Activated CD4-positive, alpha-beta T cell treated with anti-CD3 and anti-CD28 coated beads, Interleukin-2, amount 10 ng/mL, durations not matched to agents 7 days and 5 days (primary cell): Measurements from ENCODE around the gene CENPW. TPM values are rescaled to one million over a fixed set of nuclear protein-coding genes. Genes with fewer than 3 reads are reported as not detected.

Source experiments
- CTCF ChIA-PET: fragments of 350-600 bp; sonication (Branson Sonifier 250); formaldehyde crosslinking; loops from one replicate; lab custom pipeline; 2021; ENCODE audit warnings: antibody characterized with exemption; lab: Charles Lee
- POLR2A ChIA-PET: fragments of 350-600 bp; sonication (Branson Sonifier 250); formaldehyde crosslinking; loops from one replicate; lab custom pipeline; 2021; ENCODE audit warnings: antibody characterized with exemption; lab: Charles Lee
- DNase-seq: peaks from one replicate; pipeline ENCODE4 v3.0.0-alpha.2; 2020
- H3K27ac Mint-ChIP-seq: one replicate; pipeline ENCODE4 v1.8.0; 2021; ENCODE audit warnings: mild to moderate bottlenecking, moderate library complexity, mixed read lengths
- H3K27me3 Mint-ChIP-seq: one replicate; pipeline ENCODE4 v1.8.0; 2021; ENCODE audit warnings: mixed read lengths
- H3K36me3 Mint-ChIP-seq: one replicate; pipeline ENCODE4 v1.8.0; 2021; ENCODE audit warnings: low read depth, mixed read lengths
- H3K4me1 Mint-ChIP-seq: one replicate; pipeline ENCODE4 v1.8.0; 2021; ENCODE audit warnings: mixed read lengths
- H3K4me3 Mint-ChIP-seq: one replicate; pipeline ENCODE4 v1.8.0; 2021; ENCODE audit warnings: mild to moderate bottlenecking, moderate library complexity, mixed read lengths
- H3K9me3 Mint-ChIP-seq: one replicate; pipeline ENCODE4 v1.8.0; 2021; ENCODE audit warnings: mixed read lengths
- total RNA-seq, 2 experiments: library from RNA; stranded (reverse); gene quantifications; one replicate each; pipeline ENCODE4 v1.2.3, GENCODE V29; 2021

CENPW gene
- total RNA-seq, 2 experiments from 2014 or later, result 48.5 to 58.9 TPM

GRCh38 chr6:126341126-126341525, 1.2 kb downstream of the CENPW start:
- no peak overlapping the region for H3K27ac Mint-ChIP-seq
- peaks cover 29% of the 10 kb centered on the region for H3K4me1 Mint-ChIP-seq
- CTCF ChIA-PET, result no interaction called here
- no peaks in the 10 kb centered on the region for H3K9me3 Mint-ChIP-seq
- no peak overlapping the region for H3K4me3 Mint-ChIP-seq
- DNase-seq, result no peak
- POLR2A ChIA-PET, result no interaction called here
- H3K27me3 Mint-ChIP-seq, result no peaks in the 10 kb centered on the region
- H3K36me3 Mint-ChIP-seq, result peaks cover 2% of the 10 kb centered on the region

- Mint-ChIP-seq H3K9me3 (no peaks in the 10 kb centered on the region), H3K4me1 (peaks cover 29% of the 10 kb centered on the region), H3K27ac (no peak overlapping the region), H3K27me3 (no peaks in the 10 kb centered on the region), H3K36me3 (peaks cover 5% of the 10 kb centered on the region), H3K4me3 (no peak overlapping the region)
- POLR2A ChIA-PET, result no interaction called here
- CTCF ChIA-PET, result no interaction called here
- no peak for DNase-seq
These were observed 4.3 kb downstream of the CENPW start for GRCh38 chr6:126344181-126344580.

GRCh38 chr6:126351960-126352359, 12.0 kb downstream of the CENPW start:
- no peak overlapping the region for H3K27ac Mint-ChIP-seq
- H3K9me3 Mint-ChIP-seq, result no peaks in the 10 kb centered on the region
- peaks cover 8% of the 10 kb centered on the region for H3K36me3 Mint-ChIP-seq
- H3K4me3 Mint-ChIP-seq, result no peak overlapping the region
- no peaks in the 10 kb centered on the region for H3K27me3 Mint-ChIP-seq
- ChIA-PET POLR2A (no interaction called here), CTCF (no interaction called here)
- peaks cover 6% of the 10 kb centered on the region for H3K4me1 Mint-ChIP-seq
- DNase-seq, result no peak

- H3K4me3 Mint-ChIP-seq, result no peak overlapping the region
- peaks cover 6% of the 10 kb centered on the region for H3K4me1 Mint-ChIP-seq
- no peak for DNase-seq
- no peak overlapping the region for H3K27ac Mint-ChIP-seq
- H3K9me3 Mint-ChIP-seq, result no peaks in the 10 kb centered on the region
- H3K27me3 Mint-ChIP-seq, result no peaks in the 10 kb centered on the region
- POLR2A ChIA-PET, result no interaction called here
- CTCF ChIA-PET, result no interaction called here
- H3K36me3 Mint-ChIP-seq, result peaks cover 8% of the 10 kb centered on the region
These were observed 12.6 kb downstream of the CENPW start for GRCh38 chr6:126352514-126352913.

- H3K27me3 Mint-ChIP-seq, result no peaks in the 10 kb centered on the region
- no peak overlapping the region for H3K27ac Mint-ChIP-seq
- H3K4me3 Mint-ChIP-seq, result no peak overlapping the region
- ChIA-PET POLR2A (no interaction called here), CTCF (no interaction called here)
- peaks cover 3% of the 10 kb centered on the region for H3K9me3 Mint-ChIP-seq
- peaks cover 6% of the 10 kb centered on the region for H3K4me1 Mint-ChIP-seq
- peaks cover 9% of the 10 kb centered on the region for H3K36me3 Mint-ChIP-seq
- DNase-seq, result no peak
These were observed 16.6 kb downstream of the CENPW start for GRCh38 chr6:126356526-126356925.

- Mint-ChIP-seq H3K27me3 (no peaks in the 10 kb centered on the region), H3K4me1 (no peaks in the 10 kb centered on the region), H3K36me3 (peaks cover 9% of the 10 kb centered on the region), H3K27ac (no peak overlapping the region), H3K4me3 (no peak overlapping the region), H3K9me3 (peaks cover 3% of the 10 kb centered on the region)
- CTCF ChIA-PET, result no interaction called here
- POLR2A ChIA-PET, result no interaction called here
- DNase-seq, result no peak
These were observed 20.1 kb downstream of the CENPW start for GRCh38 chr6:126359936-126360537.

GRCh38 chr6:126361832-126362440, 22.0 kb downstream of the CENPW start:
- H3K27ac Mint-ChIP-seq, result no peak overlapping the region
- no peak overlapping the region for H3K4me3 Mint-ChIP-seq
- H3K9me3 Mint-ChIP-seq, result peaks cover 3% of the 10 kb centered on the region
- no peaks in the 10 kb centered on the region for H3K4me1 Mint-ChIP-seq
- POLR2A ChIA-PET, result no interaction called here
- peaks cover 9% of the 10 kb centered on the region for H3K36me3 Mint-ChIP-seq
- H3K27me3 Mint-ChIP-seq, result no peaks in the 10 kb centered on the region
- DNase-seq, result no peak
- CTCF ChIA-PET, result interaction anchor here (0.7 kb wide), 1 partner anchor 713 kb away, joined by 3 read pairs; no protein-coding TSS in a partner anchor

- H3K9me3 Mint-ChIP-seq, result no peaks in the 10 kb centered on the region
- H3K4me3 Mint-ChIP-seq, result no peak overlapping the region
- DNase-seq, result no peak
- no peaks in the 10 kb centered on the region for H3K36me3 Mint-ChIP-seq
- H3K4me1 Mint-ChIP-seq, result no peaks in the 10 kb centered on the region
- POLR2A ChIA-PET, result no interaction called here
- no peak overlapping the region for H3K27ac Mint-ChIP-seq
- CTCF ChIA-PET, result no interaction called here
- no peaks in the 10 kb centered on the region for H3K27me3 Mint-ChIP-seq
These were observed 27.9 kb downstream of the CENPW start for GRCh38 chr6:126367849-126368248.

- no peak overlapping the region for H3K27ac Mint-ChIP-seq
- no peak overlapping the region for H3K4me3 Mint-ChIP-seq
- H3K27me3 Mint-ChIP-seq, result no peaks in the 10 kb centered on the region
- CTCF ChIA-PET, result no interaction called here
- H3K9me3 Mint-ChIP-seq, result no peaks in the 10 kb centered on the region
- POLR2A ChIA-PET, result no interaction called here
- H3K4me1 Mint-ChIP-seq, result no peaks in the 10 kb centered on the region
- no peaks in the 10 kb centered on the region for H3K36me3 Mint-ChIP-seq
- no peak for DNase-seq
These were observed 32.7 kb downstream of the CENPW start for GRCh38 chr6:126372626-126373025.

GRCh38 chr6:126373344-126373743, 33.4 kb downstream of the CENPW start:
- CTCF ChIA-PET, result no interaction called here
- H3K4me3 Mint-ChIP-seq, result no peak overlapping the region
- no peaks in the 10 kb centered on the region for H3K9me3 Mint-ChIP-seq
- no peaks in the 10 kb centered on the region for H3K36me3 Mint-ChIP-seq
- H3K27ac Mint-ChIP-seq, result no peak overlapping the region
- no peaks in the 10 kb centered on the region for H3K27me3 Mint-ChIP-seq
- POLR2A ChIA-PET, result no interaction called here
- H3K4me1 Mint-ChIP-seq, result no peaks in the 10 kb centered on the region
- no peak for DNase-seq

GRCh38 chr6:126374372-126374771, 34.5 kb downstream of the CENPW start:
- Mint-ChIP-seq H3K9me3 (no peaks in the 10 kb centered on the region), H3K4me1 (no peaks in the 10 kb centered on the region)

GRCh38 chr6:126376682-126377081, 36.8 kb downstream of the CENPW start:
- POLR2A ChIA-PET, result no interaction called here
- H3K27me3 Mint-ChIP-seq, result no peaks in the 10 kb centered on the region
- H3K4me3 Mint-ChIP-seq, result no peak overlapping the region
- H3K36me3 Mint-ChIP-seq, result no peaks in the 10 kb centered on the region
- no peak for DNase-seq
- H3K9me3 Mint-ChIP-seq, result peaks cover 3% of the 10 kb centered on the region
- no peaks in the 10 kb centered on the region for H3K4me1 Mint-ChIP-seq
- H3K27ac Mint-ChIP-seq, result no peak overlapping the region
- CTCF ChIA-PET, result no interaction called here

More at GRCh38 chr6:126374372-126374771, 34.5 kb downstream of the CENPW start:
- Mint-ChIP-seq H3K4me3 (no peak overlapping the region), H3K27me3 (no peaks in the 10 kb centered on the region), H3K27ac (no peak overlapping the region), H3K36me3 (no peaks in the 10 kb centered on the region)
- ChIA-PET POLR2A (no interaction called here), CTCF (no interaction called here)
- no peak for DNase-seq

GRCh38 chr6:126377594-126378153, 37.8 kb downstream of the CENPW start:
- Mint-ChIP-seq H3K4me1 (no peaks in the 10 kb centered on the region), H3K27ac (no peak overlapping the region), H3K9me3 (peaks cover 3% of the 10 kb centered on the region), H3K36me3 (no peaks in the 10 kb centered on the region), H3K27me3 (no peaks in the 10 kb centered on the region), H3K4me3 (no peak overlapping the region)
- no peak for DNase-seq
- CTCF ChIA-PET, result no interaction called here
- POLR2A ChIA-PET, result no interaction called here
